AG09309 (cell line): ENCODE results near the gene NMRK2.
"Not testable (repeated sequence)": the region's sequence is repeated elsewhere in the genome, so short reads cannot be mapped to it uniquely, and the experiment has no call there.

ENCODE experiments used
- DNase-seq: peaks from one replicate; pipeline ENCODE4 v3.0.0-alpha.2; 2010; ENCODE audit warnings: low read depth
- H3K4me3 ChIP-seq: 2 replicates; pipeline ENCODE4 v1.5.1; 2011; ENCODE audit warnings: mild to moderate bottlenecking, low read depth, low read length, moderate library complexity; ENCODE audit not compliant: control insufficient read depth
- CTCF ChIP-seq: IDR thresholded peaks from 2 replicates; pipeline ENCODE4 v1.5.1; 2011; ENCODE audit warnings: mild to moderate bottlenecking, low read depth, low read length, inconsistent platforms; ENCODE audit not compliant: insufficient read depth, control insufficient read depth; ENCODE audit errors: missing control alignments

NMRK2 gene

GRCh38 chr19:3936506-3937442 is 3.9 kb downstream of the NMRK2 start:
- TF ChIP-seq CTCF: no peak
- no peak overlapping the region for H3K4me3 ChIP-seq
- no peak for DNase-seq

- H3K4me3 ChIP-seq, DNase-seq: not testable (repeated sequence)
Measured at GRCh38 chr19:3938300-3938950, 5.6 kb downstream of the NMRK2 start.

- no peak for DNase-seq
- no peak for TF ChIP-seq CTCF
- H3K4me3 ChIP-seq: no peak overlapping the region
Measured at GRCh38 chr19:3942790-3943409, 10.0 kb downstream of the NMRK2 start.

- H3K4me3 ChIP-seq: no peak overlapping the region
- no peak for DNase-seq
- no peak for TF ChIP-seq CTCF
Measured at GRCh38 chr19:3944018-3944721, 11.3 kb downstream of the NMRK2 start.

GRCh38 chr19:3945838-3946237 is 13.0 kb downstream of the NMRK2 start:
- no peak overlapping the region for H3K4me3 ChIP-seq
- TF ChIP-seq CTCF: no peak
- no peak for DNase-seq

- DNase-seq, H3K4me3 ChIP-seq: not testable (repeated sequence)
Measured at GRCh38 chr19:3947316-3947933, 14.6 kb downstream of the NMRK2 start.

GRCh38 chr19:3949294-3949693 is 16.4 kb downstream of the NMRK2 start:
- no peak overlapping the region for H3K4me3 ChIP-seq
- no peak for TF ChIP-seq CTCF
- no peak for DNase-seq
